Stimulated activated CD8-positive, alpha-beta memory T cell treated with anti-CD3 and anti-CD28 coated beads, Interleukin-4, amount 100 ng/mL, for 48 hours (primary cell): Measurements from ENCODE around the gene AATK.

Experiments
- DNase-seq: peaks from one replicate; pipeline ENCODE4 v3.0.0-alpha.2; 2020

The AATK gene

DNA sequence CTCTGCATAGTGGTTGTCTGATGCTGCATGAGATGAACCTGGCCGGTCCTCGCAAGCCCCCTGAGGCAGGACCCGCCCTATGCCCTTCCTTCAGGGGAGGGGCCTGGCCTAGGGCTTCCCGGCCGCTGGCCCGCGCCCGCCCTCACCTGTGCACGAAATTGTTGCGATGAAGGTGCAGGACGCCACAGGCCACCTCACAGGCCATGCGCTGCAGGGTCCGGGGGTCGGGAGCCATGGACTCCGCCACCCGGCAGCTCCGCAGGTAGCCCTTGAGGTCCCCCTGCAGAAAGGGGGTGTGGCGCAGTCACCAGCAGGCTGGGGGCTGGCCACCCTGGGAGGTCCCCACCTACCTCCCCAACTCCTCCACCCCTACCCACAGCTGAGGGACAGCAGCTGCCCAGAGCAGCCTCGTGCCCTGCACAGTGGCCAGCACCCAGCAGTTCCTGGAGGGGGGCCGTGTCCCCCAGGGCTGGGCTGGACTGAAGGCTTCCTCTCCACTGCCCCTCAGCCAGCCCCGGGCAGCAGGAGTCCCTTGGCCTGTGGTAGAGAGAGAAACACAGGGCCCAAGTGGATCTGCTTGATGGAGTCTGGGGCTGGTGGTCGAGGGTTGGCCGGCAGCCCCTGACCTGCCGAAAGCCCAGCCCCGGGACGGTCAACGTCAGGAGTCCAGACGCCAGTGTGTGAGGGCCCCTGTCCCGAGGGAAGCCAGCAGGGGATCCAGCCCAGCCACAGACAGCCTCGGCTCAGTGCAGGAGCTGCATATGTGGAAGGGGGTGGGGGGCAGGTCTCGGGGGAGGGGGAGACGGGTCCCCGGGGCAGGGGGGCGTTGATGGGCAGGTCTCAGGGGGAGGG is 39.5 kb downstream of the AATK start:
- no peak for DNase-seq

DNA sequence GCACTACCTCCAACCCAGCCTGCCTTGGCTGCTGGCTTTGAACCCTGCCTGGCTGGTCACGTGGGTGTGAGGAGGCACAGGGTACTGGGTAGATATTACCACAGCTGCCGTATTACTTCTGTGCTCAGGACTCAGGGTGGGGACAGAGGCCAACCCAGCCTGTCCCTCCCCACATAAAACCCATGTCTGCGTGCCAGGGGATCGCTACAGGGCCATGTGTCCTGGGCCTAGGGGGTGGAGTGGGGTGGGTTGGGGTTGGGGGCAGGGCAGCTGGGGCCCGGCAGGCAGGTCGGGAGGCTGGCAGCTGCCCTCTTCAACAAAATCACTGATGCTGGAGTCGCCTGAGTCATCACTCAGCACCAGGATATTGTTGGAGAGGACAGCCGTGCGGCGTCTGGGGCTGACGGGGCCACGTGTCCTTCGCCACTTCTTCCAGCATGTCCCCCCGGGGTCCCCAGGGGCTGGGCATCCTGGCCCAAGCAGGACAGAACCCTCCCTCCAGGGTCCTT is 40.4 kb downstream of the AATK start:
- no peak for DNase-seq

DNA sequence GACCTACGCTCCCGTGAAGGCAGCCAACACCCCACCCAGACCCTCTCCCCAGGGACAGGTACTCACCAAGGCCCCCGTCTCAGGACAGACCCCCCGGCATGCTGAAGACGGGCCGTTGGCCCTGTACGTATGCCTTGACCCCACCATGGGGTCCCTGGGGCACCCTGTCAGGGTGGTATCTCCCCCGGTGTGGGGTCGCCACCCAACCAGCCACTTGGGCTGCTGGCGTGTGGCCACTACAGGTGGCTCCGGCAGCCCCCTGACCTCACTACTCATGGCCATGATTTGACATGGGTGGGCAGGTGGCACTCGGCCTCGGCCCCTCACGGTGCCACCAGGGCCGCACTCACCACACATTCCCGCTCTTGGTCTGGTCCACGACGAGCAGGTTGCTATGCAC is 41.6 kb downstream of the AATK start:
- no peak for DNase-seq

DNA sequence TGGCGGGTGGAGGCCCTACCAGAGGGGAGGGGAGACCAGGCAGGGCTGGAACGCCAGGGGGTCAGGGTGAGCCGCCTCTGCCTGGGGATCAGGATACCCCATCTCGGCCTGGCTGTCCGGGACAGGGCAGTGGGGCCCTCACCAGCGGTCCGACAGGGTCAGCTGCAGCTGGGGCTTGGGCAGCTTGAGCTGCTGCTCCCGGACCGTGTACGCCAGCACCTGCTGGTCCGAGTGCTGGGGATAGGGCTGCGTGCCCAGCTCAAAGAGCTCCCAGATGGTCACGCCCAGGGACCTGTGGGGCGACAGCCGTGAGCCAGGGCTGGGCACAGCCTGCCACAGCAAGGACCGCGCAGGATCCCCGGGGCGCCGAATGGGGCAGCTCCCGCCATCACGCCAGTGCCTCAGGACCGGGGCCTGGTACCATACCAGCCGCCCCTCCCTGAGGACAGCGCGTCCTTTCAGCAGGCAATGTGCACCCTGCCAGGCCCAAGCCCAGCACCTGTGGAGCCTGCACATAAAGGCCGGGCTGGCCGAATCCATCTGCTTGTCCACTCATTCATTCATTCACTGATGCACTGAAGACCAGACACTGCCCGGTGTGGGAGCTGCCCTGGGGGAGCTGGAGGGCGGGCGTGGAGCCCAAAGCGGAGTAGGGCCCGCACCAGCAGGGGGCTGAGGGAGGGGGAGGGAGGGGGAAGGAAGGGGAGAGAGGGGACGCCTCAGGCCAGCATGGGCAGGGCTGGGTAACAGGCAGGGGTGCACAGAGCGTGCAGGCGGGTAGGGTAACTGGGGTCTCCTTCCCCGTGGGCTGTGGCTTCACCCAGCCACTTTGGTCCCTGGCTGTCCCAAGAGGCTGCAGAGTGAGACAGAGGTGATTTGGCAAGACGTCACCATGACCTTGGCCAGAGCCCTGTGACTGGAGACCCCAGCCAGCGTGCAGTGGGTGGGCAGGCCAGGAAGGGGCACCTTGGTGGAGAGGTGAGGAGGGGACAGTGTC is 42.7 kb downstream of the AATK start:
- DNase-seq: no peak

DNA sequence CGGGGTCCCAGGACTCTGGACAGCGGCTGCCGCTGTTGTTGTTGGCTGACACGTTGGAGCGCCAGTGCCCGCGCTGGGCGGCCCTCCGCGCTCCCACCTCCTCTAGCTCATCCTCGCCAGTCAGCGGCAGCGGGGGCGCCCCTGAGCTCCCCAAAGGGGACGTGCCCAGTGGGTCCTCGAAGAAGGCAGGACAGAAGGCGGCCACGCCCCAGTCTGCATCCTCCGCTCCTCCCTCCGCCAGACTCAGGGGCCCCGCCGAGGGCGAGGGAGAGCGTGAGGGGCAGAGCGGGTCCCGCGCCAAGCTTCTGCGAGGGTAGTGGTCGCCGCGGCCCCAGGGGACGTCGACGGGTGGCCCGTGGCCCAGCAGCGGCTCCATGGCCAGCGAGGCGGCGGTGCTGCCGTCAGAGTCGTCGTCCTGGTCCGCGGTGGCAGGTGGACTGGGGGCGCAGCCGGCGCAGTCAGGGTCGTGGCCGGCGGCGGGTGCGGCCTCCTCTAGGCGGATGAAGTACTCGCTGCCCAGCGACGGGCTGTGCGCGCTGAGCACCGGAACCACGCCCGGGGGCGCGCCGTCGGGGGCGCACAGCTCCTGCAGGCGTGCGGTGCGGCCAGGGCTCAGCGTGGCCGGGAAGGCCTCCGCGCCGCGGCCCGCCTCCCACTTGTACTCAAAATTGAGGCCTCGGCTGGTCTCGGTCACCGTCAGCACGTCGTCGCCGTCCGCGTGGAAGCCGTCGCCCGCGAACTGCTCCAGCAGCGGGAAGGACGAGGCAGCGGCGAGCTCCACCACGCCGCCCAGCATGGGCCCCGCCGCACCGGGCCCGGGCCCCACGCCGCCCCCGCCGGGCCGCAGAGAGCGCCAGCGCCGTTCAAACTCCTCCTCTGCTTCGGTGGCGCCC is 43.9 kb downstream of the AATK start:
- DNase-seq: no peak

DNA sequence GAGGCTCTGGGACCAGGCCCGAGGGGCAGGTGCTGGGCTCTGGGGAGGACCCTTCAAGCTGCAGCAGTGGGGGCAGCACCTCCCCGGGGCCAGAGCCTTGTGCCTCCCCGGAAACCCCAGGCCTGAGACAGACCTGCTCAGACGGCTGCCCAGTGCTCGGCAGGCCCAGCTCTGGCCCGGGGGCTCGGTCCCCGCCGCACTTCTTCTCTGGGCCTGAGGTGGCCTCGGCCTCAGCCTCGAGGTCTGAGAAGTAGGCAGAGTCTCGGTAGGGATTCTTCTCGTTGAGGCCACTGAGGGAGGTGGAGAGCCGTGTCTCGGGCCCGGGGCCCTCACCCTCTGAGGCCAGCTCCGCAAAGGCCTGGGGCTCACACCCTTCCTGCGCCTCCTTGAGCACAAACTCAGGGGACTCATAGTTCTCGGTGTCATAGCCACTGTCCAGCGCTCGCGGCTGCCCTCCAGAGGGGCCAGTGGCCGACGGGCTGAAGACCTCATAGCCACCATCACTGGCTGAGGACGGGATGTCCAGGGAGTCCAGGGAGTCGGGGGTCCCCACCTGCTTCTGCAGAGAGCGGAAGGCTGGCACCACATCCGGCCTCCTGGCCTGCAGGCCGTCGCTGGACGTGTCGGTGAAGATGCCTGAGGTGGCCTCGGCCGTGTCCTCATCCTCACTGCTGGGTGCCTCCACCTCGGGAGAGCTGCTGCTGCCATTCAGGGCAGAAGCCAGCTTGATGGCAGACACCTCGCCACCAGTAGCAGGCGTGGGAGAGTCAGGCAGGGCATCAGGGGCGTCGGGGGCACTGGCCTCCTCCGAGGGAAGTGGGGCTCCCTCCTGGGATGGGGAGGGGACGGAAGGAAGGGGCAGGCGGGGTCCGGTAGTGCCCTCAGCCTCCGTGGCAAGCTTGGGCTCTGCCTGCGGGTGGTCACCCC is 45.1 kb downstream of the AATK start:
- no peak for DNase-seq

DNA sequence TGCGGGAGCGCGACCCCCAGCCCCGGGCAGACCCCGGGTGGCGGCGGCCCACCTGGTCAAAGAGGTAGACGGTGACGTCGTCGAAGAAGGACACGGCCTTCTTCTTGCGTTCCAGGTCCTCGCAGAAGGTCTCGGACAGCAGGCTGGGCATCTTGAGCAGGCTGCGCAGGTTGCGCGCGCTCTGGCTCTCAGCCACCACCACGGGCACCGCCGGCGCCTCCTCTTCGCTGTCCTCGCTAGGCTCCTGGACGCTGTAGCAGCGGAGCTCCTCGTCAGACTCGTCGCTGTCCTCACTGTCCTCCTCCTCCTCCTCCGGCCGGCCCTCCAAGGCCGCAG is 45.9 kb downstream of the AATK start:
- DNase-seq: no peak

DNA sequence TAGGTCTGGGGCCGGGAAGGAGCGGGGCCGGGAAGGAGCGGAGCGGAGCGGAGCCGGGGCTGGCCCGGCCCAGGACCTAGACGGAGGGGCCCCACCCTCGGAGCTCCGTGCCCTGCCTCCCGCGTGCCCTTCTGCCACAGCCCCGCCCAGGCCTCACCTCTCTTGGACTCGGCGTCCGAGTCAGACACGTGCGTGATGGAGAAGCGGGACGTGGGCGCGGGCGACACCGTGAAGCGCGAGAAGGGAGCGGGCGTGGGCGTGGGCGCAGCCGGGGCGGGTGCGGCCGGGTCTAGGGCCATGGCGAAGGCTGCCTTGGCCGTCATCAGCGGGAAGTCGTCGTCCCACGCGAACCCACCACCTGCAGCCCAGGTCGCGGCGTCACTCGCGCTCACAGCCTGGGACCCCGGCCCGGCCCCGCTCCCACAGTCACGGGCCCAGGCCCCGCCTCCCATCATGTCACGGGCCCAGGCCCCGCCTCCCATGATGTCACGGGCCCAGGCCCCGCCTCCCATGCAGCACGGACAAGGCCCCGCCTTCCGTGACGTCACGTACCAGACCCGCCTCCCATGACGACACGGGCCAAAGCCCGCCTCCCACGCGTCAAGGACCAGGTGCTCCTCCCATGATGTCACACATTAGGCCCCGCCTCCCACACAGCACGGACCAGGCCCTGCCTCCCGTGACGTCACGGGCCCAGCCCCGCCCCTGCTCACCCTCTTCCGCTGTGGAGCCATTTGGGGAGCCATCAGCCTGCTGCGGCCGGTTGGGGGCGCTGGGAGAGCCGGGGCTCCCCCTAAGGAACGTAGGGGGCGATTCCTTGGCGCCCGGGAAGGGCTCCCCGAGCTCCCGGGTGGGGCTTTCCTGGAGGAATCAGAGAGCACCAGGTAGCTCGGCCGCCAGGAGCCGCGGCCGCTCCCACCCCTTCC is 46.5 kb downstream of the AATK start:
- DNase-seq: peak; percentile 95

DNA sequence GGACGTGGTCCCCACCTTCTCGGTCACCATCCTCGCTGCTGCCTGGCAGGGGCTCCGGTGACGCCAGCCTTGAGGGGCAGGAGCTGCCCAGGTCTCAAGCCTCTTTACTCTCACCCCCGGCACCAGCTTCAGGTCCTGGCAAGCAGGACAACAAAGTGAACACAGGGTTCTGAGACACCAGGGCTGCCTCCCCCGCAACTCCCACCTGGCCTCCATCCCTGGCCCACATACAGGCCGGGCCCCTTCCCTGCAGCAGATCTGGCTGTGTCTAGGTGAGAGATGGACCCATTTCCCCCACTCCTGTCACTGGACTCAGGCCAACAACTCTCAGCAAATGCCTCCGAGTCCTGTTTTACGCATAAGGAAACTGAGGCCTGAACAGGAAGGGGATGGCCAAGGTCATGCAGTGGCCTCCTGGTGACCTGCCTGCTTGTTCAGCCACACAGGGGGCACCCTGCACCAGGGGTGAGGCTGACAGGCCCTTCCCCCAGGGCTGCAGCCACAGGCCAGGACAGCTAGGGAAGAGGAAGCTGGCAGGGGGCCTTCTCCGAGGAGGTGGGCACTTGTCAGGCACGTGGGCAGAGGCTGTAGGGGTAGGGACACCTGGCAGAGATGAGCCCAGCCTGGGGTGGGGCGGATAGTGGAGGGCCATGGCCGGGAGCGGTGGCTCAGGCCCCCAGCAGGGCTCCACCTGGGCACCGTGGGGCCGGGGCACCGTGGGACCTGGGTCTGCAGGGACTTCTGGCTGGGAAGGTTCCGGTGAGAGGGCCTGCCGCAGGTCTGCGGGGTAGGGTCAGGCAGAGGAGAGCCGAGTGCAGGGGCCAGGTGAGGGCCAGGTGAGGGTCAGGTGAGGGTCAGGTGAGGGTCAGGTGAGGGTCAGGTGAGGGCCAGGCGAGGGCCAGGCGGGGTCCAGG is 47.5 kb downstream of the AATK start:
- no peak for DNase-seq

DNA sequence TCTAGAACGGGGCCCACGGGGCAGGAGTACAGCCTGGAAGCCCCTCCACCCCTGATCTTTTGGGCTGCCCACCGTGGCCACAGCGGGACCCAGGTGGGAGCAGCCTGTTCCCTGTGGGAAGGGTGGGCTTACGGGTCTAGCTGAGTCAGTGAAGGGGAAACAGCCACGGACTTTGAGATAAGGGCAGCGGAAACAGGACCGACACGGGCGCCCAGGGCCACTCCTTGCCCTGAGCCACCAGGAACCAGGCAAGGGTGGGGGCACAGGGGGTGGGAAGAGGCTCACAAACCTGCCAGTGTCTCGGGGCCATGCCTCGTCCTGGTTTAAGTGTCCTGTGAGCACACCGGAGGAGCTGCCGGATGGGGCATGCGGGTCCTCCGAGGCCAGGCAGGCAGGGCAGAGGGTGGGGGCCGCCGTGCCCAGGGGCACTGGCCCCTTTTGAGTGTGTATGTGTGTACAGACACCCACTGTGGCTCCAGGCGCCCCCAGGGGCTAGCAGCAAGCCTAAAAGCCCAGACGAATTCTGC is 48.3 kb downstream of the AATK start:
- no peak for DNase-seq

DNA sequence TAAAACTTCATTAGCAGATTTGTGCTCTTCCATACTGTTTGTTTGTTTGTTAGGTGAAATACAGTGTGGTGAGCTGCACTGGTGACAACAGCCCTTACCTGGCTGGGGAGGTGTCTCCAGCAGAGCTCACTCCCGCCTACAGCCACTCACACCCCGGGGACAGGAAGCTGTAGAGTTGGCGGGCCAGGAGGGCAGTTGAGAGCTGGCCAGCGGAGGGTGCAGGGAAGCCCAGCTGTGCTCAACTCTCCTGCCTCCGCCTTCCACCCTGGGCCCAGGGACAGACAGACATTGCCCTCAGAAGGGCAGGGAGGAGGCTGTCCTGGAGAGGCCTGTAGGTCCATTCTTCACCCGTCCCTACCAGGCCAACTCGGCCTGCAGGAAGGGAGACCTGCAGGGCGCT is 49.3 kb downstream of the AATK start:
- DNase-seq: no peak

DNA sequence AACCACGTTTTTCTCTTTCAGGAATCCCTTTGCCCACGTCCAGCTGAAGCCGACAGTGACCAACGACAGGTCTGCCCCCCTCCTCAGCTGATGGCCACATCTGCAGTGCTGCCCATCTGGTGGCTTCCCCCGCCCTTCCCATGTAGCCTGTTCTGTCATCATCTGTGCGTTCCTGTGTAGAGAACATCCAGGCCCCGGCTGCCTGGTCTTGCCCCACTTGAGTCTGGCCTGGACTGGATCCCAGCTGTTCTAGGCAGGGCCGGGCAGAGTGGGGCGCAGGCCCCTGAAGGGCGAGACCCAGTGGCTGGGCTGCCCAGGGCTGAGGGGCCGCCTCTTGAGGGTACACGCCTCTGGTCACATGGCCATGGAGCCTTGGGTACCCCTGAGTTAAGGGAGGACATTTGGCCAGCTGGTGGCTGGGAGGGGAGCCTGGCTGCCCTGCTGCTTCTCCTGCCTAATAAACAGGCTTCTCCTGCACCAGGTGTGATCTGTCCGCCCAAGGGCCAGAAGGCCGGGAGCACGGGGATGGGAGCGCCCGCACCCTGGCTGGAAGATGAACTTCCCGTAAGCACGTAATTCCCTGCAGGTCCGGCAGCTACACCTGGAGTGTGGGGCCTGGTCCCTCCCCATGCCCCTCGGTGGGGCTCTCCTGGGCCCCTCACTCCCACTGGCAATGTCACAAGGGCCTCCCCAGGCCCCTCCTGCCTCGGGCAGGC is 50.1 kb downstream of the AATK start:
- DNase-seq: no peak

DNA sequence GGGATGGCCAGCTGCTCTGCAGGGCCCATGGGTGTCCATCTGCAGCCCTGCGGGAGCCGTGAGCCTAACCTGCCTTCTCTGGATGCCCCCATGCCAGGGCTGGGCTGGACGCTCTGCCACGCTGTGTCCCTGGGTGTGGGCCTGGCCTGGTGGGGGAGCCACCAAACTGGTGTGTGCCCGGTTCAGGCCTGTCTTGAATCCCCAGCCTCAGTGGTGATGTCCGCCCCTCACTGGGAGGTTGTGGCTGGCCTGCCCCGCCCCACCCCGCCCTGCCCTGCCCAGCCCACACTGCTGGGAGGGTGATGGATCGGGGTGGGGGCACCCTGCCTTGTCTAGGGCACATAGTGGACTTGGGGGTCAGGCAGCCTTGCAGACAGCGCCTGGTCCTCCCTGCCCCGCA is 50.8 kb downstream of the AATK start:
- DNase-seq: no peak

DNA sequence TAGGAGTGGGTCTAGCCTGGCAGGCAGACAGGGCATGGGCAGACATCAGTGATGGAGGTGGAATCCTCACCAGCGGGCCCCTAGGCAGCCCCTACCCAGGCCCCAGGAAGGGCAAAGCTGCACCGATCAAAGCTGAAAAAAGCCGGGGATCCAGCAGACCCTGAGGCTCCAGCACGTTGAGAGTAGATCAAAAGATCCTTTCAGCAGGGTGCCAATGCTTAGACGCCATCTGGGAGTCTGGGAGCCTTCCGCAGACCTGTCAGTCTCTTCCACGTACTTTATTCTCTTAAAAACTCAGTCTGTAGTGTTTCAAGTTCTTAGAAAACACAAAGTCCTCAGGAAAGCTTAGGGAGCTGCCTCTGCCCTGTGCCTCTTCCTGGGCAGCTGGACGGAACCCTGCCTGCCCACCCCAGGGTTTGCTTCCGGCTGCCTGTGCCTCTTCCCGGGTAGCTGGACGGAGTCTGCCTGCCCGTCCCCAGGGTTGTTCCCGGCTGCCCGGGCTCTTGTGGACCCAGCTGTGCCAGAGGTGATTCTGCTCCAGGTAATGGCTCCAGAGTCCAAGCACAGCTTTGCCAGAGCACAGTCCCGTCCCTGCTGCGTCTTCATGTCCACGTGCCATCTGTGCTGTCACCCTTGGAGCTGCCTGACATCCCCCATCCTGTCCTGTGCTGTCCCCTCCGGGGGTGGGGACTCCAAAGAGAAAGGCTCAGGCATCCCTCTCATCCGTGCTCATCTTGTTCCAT is 51.5 kb downstream of the AATK start:
- no peak for DNase-seq

DNA sequence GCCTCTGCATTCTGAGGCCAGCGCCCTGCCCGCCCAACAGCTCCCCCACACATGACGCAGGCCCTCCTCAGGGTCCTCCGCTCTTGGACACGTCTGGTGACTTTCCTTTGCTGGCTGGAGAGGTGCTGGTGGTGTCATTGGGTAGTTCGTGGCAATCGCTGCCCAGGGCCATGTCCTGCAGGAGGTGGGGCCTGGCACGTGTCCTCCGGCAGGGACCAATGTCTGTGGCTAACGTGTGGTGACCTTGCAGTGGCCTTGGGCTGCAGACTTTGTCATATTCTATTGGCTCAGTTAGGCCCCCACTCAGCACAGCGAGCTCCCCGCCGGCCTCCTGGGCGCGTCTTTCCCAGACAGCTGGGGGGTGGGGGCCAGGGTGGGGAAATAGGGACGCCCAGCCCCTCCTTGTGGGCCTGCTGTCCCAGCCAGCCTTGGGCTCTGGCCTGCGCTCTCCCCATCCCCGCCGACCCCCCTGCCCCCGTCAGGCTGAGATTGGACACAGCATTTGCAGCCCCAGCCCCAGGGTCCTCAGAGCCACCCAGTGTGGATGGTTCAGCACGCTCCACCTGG is 52.8 kb downstream of the AATK start:
- no peak for DNase-seq

DNA sequence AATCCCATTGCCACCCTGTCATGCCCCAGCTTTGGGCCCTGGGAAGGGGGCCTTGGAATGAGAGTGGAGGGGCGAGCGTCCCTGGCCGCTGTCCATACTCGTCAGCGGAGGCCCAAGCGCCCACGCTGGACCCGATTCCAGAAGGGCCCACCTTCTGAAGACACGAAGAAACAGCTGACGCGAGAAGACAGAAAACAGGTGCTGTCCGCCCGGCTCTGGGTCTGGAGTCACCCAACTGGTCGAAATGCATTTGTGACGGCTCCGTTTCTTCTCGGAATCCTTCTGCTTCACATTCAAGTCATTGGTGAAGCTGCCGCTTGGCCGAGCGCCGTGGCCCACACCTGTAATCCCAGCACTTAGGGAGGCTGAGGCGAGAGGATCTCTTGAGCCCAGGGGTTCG is 53.6 kb downstream of the AATK start:
- DNase-seq: no peak

DNA sequence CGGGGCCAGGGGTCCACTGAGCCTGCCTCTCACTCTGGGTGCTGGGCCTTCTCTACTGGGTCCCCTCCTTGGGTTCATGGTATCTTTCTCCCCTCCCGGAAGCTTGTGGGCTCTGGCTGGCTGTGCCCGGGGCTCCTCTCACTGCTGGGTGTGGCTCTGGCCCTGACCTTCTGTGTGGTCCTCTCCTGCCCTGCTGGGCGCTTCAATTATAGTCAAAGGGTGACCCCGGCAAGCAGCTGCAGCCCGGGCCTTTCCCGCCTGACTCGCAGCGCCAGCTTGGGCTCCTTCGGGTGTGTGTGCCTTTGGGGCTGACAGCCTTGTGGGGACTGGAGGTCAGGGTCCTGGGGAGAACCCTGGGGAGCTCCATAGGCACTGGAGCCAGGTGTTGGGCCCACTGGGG is 55.0 kb downstream of the AATK start:
- no peak for DNase-seq
